Keratinocyte (primary cell): ENCODE results near the gene STAC.

Source experiments
- EZH2 ChIP-seq: IDR thresholded peaks from one replicate; pipeline ENCODE4 v1.6.1; 2012; ENCODE audit warnings: inconsistent platforms, mild to moderate bottlenecking, low read length, moderate library complexity
- TF ChIP-seq, protein P1 (sequence below), 3 experiments: IDR thresholded peaks in 1 of 3; conservative IDR thresholded peaks in 1 of 3; optimal IDR thresholded peaks in 1 of 3; 2 replicates in 2 of 3; 3 replicates in 1 of 3; pipeline versions ENCODE3 to v1.5.1; 2011; ENCODE audit warnings: low read length in 3 of 3, mild to moderate bottlenecking in 3 of 3, moderate library complexity in 2 of 3, control low read depth in 1 of 3, inconsistent platforms in 1 of 3; ENCODE audit not compliant: insufficient read depth in 2 of 3; ENCODE audit errors: extremely low read depth in 1 of 3

DNA sequence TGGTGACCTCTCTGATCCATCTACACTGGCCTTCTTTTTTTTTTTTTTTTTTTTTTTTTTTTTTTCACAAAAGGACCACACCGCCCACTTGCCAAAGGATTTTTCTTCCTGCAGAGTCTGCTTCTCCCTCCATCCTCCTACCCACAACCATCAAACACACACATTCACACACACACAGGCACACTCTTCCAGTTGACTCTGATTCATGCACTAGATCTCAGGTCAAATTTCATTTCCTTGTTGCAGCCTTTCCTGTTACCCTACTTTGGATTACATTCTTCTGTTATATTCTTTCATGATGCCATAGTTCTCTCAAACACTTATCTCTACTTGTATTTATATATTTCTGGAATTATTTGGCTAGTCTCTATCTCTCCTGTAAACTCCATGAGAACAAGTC lies 133.9 kb downstream of the STAC start:
- TF ChIP-seq, protein P1, sequence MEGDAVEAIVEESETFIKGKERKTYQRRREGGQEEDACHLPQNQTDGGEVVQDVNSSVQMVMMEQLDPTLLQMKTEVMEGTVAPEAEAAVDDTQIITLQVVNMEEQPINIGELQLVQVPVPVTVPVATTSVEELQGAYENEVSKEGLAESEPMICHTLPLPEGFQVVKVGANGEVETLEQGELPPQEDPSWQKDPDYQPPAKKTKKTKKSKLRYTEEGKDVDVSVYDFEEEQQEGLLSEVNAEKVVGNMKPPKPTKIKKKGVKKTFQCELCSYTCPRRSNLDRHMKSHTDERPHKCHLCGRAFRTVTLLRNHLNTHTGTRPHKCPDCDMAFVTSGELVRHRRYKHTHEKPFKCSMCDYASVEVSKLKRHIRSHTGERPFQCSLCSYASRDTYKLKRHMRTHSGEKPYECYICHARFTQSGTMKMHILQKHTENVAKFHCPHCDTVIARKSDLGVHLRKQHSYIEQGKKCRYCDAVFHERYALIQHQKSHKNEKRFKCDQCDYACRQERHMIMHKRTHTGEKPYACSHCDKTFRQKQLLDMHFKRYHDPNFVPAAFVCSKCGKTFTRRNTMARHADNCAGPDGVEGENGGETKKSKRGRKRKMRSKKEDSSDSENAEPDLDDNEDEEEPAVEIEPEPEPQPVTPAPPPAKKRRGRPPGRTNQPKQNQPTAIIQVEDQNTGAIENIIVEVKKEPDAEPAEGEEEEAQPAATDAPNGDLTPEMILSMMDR (optimal IDR thresholded peaks at IDR 0.05 in 1 of 3, IDR thresholded peaks at IDR 0.05 in 1 of 3, conservative IDR thresholded peaks at IDR 0.05 in 1 of 3; ENCODE audit: extremely low read depth in 1 of 3, insufficient read depth in 2 of 3, low read length in 3 of 3): no peak
- no peak for TF ChIP-seq EZH2
